GM21717 (cell line): Measurements from ENCODE around the gene SNX8.
"Not testable (repeated sequence)": the region's sequence is repeated elsewhere in the genome, so short reads cannot be mapped to it uniquely, and the experiment has no call there.

Source experiments
- ATAC-seq: cut with Tn5 transposase; IDR thresholded peaks from one replicate; pipeline ENCODE4 v1.9.1; 2021; ENCODE audit warnings: mild to moderate bottlenecking, moderate library complexity; ENCODE audit not compliant: unreplicated experiment

Gene SNX8, protein sequence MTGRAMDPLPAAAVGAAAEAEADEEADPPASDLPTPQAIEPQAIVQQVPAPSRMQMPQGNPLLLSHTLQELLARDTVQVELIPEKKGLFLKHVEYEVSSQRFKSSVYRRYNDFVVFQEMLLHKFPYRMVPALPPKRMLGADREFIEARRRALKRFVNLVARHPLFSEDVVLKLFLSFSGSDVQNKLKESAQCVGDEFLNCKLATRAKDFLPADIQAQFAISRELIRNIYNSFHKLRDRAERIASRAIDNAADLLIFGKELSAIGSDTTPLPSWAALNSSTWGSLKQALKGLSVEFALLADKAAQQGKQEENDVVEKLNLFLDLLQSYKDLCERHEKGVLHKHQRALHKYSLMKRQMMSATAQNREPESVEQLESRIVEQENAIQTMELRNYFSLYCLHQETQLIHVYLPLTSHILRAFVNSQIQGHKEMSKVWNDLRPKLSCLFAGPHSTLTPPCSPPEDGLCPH

DNA sequence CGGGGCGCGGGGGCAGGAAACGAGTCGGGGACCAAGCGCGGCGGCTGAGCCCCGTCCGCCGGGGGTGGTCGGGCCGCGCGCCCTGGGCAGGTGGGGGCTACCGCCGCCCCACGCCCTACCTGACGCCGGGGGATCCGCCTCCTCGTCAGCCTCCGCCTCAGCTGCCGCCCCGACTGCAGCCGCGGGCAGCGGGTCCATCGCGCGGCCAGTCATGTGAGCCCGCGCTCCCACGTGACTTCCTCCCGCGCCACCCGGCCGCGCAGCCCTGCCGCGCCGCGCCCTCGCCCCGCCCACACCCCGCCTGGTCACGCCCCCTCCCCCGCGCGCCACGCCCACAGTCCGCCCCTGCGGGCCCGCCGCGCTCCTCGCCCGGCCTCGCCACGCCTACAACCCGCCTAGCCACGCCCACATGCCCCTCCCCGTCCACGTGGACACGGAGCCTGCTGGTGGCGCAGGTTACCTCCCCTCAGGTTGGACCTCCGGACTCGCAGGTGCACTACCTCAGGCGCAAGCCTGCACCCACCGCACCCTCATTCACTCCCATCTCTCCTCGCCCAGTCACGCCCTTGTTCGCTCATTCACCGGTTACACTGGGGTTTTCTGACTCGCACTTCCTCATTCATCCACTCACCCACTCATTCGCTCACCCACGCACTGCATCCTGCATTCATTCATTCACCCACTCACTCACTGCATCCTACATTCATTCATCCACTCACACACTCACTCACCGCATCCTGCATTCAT is at the start of gene SNX8:
TSS of gene SNX8 (minus strand) at position 233 of the 747 bp plus-strand sequence. CDS start at position 213, 20 bp downstream.
- ATAC-seq: peak; percentile 68

DNA sequence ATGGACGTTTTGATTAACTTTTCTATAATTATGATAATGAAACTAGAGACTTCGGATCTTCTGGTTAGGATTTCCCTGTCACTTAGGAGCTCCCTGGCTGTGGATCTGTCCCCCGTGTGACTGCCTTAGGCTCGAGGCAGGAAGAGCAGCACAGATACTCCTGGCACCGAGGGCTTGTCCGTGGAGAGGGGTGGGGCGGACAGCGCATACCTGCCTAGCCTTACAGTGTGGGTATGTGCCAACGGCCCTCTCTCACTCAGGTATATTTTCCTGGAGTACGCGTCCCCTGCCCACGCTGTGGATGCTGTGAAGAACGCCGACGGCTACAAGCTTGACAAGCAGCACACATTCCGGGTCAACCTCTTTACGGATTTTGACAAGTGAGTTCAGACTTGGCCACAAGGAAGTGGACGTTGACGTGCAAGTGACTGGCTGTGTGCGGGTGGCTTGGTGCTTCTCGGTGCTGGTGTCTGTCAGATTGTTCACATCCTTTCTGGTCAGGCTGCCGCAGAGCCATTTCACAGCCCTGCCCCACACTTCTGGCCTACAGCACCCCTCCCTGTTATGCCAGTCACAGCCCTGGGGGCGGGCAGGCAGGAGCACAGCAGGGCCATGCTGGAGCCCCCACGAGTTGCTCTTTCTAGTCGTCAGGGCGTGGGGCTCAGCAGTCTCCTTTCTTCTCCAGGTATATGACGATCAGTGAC is 48.3 kb upstream of the SNX8 start:
- no peak for ATAC-seq

DNA sequence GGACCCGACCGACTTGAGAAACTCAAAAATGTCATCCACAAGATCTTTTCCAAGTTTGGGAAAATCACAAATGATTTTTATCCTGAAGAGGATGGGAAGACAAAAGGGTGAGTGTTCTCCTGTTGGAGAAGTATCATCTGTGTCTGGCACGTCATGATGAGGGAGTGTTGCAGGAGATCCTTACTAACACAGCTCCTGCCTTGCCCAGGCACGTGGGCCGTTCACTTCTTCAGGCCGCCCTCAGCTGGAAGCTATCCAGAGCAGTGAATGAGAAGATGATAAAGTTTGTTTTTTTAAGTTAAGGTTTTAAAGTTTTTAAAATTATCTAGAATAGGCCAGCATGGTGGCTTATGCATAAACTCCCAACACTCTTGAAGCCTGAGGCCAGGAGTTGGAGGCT is 46.6 kb upstream of the SNX8 start:
- ATAC-seq: no peak

DNA sequence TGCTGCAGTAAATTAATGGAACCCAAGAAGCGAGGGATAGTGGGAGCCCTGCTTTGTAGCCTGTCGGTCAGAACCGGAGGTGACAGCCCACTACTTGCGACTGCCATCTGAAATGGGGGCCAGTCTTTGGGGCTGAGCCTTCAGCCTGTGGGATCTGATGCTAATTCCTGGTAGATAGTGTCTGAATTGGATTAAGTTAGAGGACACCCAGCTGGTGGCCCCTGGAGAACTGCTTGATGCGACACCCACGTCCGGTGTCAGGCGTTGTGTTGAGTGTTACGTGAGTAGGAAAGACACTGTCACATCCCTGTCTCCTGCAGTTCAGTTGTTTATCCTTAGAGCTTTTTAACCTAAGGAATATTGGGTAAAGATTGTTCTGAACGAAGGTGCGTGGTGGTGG is 45.4 kb upstream of the SNX8 start:
- no peak for ATAC-seq

DNA sequence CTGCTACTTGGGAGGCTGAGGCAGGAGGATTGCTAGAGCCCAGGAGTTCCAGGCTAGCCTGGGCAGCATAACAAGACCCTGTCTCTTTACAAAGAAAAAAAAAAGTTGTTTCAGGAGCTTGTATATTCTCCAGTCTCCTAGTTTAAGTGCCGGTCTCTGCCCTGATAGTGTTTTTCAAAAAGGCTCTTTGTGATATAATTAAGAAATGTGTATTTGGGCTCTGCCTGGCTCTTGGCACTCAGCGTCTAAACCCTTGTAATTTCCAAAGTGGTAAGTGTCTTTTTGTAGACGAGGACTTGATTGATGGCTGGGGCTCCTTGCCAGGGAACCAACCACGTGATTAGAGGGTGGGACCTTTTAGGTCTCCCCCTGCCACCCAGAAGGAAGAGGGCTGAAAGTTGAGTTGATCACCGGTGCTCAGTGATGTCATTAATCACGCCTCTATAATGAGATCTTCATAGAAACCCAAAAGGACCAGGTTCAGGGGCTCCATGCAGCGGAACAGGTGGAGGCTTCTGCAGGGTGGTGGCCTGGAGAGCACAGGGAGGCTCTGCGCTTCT is 44.8 kb upstream of the SNX8 start:
- no peak for ATAC-seq

DNA sequence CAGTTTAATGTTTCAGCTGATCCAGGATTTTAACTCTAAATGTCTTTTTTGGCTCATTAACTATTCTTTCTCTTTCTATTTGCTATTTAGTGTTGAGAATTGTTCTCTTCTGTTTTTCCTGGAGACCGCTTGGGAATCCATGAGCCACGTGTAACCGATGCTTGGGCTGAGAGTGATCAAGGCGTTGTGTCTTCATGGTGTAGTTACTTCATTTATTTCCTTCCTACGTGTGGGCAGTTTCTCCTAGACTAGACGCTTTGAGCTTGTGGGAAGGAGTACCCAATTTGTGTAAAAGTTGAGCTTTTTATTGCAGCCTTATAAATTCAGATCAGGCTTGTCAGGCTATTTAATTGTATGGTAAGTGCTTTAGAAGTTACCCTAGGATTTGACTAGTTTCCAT is 43.3 kb upstream of the SNX8 start:
- ATAC-seq: no peak

DNA sequence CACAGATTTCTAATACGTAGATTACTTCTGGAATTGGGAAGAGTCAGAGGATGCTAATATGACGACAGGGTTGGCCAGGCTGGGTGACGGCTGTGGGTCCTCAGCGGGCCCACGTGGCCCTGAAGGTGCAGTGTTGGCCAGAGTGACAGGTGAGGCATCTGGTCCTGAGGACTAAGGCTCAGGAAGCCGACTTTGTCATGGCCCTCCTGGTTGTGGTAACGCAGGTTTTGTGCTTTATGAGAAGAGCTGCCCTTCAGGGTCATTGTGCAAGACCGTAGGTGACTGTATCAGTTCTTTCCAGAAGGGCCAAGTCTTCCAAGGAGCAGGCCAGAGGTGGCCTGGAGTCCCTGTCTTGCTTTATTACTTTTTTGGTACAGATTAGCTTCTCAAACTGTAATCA is 42.9 kb upstream of the SNX8 start:
- ATAC-seq: no peak

DNA sequence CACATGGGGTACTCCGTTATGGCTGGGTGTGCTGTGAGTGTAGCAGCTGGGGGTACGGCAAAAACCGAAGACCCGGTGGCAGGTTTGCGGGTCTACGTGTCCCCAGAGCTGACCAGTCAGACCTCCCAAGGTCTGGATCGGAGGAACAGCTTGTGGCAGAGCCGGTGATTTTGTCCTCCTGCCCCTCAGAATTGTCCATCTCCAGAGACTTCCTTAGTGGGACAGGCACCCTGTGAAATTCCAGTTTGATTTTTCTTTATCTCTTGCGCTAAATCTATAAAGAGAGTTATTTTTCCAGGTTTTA is 41.4 kb upstream of the SNX8 start:
- ATAC-seq: no peak

DNA sequence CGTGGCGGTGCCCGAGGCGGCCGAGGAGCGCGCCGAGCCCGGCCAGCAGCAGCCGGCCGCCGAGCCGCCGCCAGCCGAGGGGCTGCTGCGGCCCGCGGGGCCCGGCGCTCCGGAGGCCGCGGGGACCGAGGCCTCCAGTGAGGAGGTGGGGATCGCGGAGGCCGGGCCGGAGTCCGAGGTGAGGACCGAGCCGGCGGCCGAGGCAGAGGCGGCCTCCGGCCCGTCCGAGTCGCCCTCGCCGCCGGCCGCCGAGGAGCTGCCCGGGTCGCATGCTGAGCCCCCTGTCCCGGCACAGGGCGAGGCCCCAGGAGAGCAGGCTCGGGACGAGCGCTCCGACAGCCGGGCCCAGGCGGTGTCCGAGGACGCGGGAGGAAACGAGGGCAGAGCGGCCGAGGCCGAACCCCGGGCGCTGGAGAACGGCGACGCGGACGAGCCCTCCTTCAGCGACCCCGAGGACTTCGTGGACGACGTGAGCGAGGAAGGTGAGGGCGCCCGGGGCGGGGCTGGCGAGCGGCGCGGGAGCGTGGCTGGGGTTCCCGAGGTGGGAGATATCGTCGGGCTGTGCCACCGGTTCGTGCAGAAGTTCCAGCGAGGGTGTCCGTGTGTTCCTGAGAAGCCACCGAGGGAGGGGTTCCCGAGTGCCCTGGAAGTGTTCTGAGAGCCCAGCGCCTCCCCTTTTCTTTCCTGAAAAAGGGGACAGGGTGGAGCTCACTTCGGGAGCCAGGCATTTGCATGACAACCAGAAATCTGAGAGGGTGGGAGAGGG is 40.9 kb upstream of the SNX8 start:
- peak; percentile 7 for ATAC-seq

DNA sequence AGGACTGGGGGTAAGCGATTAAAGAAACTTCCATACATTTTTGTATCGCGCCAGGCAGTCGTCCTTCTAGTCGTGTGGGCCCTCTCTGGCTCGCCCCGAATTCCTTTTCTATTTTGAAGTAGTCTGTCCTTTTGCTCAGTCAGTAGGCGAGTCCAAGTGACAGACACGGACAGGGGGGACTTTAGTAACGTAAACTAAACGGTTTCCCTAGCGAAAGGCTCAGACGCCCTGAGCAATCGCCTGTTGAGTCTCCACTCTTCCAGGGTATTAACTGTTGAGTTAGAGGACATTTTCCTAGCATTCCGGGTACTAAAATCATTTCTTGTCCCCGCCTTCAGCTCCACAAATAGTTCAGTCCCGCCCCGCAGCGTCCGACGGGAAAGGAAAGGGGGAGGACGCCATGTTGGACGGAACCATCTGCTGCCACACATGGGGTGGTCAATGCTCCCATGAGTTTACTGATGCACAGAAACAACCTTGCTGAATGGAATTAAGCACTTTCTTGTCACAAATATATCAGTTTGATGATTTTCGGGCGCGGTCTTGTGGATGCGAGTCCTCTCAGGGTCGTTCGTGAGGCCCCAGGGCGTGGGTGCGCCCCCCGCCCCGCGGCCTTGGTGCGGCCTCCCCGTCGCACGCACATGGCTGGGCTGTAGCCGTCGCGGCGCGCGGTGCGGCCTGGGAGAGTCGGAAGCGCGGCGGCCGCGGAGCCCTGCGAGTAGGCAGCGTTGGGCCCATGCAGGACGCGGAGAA is 40.1 kb upstream of the SNX8 start, which contains the start of gene EIF3B:
TSS of gene EIF3B (plus strand) at position 642 of the 753 bp plus-strand sequence. CDS start at position 737, 95 bp downstream.
- peak; percentile 75 for ATAC-seq

DNA sequence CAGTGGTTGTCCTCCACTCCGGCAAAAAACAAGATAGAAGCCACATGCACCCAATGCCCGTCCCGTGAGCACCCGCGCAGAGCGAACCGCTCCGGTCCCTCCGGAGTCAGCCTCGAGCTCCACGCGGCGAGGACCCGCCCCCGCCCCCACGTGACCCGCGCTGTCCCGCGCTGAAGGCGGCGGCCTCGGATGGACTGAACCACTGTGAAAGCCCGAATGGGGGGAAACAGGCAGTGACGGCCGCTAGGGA is 39.6 kb upstream of the SNX8 start:
- peak; percentile 38 for ATAC-seq

DNA sequence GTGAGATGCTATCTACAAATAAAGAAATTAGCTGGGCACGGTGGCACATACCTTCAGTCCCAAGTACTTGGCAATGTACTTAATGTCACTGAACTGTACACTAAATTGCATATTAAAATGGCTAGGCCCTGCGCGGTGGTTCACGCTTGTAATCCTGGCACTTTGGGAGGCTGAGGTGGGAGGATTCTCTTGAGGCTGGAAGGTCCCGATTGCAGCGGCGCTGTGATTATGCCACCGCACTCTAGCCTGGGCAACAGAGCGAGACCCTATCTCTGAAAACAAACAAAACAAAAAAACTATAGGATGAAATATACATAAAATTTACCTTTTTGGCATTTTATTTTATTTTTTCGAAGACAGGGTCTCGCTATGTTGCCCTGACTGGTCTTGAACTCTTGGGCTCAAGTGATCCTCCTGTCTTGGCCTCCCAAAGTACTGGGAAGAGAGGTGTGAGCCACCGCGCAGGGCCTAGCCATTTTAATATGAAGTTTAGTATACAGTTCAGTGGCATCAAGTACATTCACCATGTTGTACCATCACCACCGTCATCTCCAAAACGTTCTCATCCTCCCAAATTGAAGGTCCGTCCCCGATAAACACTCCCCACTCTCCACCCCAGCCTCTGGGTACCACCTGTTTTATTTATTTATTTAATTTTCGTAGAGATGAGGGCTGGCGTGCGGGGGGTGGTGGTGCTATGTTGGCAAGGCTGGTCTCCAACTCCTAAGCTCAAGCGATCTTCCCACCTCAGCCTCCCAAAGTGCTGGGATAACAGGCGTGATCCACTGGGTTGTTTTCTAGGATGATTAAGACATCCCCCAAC is 39.1 kb upstream of the SNX8 start:
- ATAC-seq: no peak

DNA sequence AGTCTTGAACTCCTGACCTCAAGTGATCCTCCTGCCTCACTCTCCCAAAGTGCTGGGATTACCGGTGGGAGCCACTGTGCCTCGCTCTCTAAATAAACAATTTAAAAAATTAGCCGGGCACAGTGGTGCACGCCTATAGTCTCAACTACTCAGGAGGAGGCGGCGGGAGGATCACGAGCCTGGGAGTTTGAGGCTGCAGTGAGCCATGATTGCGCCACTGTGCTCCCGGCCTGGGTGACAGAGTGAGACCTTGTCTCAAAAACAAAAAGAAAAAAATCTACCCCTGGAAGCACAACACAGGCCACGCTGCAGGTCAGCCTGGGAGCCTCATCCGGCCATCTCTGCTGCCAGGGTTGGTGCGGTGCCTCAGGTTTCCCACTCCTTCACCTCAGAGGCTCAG is 36.6 kb upstream of the SNX8 start:
- no peak for ATAC-seq

DNA sequence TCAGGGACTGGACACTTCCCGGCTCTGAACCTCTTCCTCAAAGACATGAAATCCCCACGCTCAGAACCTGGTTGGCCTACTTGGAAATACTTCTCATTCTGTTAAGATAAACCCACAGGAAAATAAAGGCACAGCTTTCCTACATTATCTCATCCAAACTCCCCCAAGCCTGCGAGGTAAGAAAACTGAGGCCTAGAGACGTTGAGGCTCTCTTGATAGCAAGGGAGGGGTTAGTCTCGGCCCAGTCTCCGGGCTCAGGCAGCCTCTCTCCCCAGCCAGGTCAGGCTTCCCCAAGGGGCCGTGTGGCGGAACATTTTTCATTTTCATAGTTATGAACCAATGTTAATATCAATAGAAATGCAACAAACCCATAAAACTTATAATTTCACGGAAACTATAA is 35.8 kb upstream of the SNX8 start:
- ATAC-seq: no peak

DNA sequence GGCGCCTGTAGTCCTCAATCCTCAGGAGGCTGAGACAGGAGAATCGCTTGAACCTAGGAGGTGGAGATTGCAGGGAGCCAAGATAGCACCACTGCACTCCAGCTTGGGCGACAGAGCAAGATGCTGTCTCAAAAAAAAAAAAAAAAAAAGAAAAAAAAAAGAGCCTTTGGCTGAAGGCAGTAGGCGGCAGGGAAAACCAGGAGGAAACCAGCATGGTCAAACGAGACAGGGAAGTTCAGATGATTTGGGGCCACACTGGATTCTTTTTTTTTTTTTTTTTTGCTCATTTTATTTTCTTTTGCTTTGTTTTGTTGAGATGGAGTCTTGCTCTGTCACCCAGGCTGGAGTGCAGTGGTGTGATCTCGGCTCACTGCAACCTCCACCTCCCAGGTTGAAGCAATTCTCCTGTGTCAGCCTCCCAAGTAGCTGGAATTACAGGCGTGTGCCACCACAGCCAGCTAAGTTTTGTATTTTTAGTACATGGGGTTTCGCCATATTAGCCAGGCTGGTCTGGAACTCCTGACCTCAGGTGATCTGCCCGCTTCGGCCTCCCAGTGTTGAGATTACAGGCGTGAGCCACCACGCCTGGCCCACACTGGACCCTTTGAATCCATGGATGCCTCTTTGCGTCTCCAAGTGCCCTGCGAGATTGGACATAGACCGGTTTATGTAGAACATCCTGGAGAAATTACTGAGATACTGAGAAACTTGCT is 33.3 kb upstream of the SNX8 start:
- not testable (repeated sequence) for ATAC-seq

DNA sequence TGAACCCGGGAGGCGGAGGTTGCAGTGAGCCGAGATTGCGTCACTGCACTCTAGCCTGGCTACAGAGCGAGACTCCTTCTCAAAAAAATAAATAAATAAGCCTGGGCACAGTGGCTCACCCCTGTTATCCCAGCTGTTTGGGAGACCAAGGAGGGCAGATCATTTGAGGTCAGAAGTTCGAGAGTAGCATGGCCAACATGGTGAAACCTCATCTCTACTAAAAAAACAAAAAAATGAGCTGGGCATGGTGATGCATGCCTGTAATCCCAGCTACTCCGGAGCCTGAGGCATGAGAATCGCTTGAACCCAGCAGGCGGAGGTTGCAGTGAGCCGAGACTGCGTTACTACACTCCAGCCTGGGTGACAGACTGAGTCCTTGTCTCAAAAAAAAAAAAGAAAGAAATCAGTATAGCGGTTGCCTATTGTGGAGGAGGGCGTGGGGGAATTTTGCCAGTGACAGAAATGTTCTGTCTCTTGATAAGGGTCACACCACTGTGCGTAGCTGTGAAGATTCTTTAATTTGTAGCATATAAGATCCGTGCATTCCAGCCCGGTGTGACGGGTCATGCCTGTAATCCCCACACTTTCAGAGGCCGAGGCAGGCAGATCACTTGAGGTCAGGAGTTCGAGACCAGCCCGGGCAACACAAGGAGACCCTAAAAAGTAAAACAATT is 22.5 kb upstream of the SNX8 start:
- no peak for ATAC-seq

DNA sequence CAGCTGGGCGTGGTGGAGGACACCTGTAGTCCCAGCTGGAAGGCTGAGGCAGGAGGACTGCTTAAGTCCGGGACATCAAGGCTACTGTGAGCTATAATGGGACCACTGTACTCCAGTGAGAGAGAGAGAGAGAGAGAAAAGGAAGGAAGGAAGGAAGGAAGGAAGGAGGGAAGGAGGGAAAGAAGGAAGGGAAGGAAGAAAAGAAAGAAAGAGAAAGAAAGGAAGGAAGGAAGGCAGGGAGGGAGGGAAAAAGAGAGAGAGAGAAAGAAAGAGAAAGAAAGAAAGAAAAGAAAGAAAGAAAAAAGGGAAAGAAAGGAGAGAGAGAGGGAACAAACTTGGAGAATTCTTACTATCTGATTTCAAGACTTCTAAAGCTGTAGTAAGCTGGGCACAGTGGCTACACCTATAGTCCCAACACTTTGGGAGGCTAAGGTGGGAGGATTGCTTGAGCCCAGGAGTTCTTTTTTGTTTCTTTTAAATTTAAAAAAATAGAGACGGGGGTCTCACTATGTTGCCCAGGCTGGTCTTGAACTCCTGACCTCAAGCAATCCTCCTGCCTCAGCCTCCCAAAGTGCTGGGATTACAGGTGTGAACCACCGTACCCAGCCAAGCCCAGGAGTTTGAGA is 18.5 kb upstream of the SNX8 start:
- ATAC-seq: not testable (repeated sequence)

DNA sequence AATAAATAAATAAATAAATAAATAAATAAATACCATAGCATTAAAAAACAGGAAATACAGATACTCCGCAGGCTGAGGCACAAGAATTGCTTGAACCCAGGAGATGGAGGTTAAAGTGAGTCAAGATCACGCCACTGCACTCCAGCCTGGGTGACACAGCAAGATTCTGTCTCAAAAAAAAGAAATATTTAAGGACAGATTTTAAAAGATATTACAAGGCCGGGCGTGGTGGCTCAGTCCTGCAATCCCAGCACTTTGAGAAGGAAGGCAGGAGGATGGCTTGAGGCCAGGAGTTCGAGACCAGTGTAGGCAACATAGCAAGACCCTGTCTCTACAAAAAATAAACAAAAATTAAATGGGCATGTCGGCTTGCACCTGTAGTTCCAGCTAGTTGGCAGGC is 17.5 kb upstream of the SNX8 start:
- no peak for ATAC-seq
